ENCODE measurements around the gene PTPRG.

PTPRG gene

DNA sequence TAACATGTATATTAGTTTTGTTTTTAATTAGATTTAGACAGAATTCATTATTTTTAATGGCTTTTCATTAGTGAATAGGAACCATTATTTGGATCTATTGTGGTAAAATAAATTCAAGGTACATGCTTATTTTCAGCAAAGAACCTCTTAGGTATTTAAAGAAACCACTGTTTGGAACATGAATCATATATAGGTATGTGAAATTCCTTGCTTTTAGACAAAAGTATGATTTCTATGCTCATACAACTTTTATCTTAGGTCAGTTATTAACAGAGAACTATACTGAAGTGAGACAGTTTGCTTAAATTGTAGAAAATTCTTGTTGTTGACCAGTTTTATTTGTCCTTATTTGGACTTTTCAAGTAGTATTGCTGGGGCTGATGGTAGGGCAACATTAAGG lies 422.1 kb downstream of the PTPRG start:
- no peak for DNase-seq

DNA sequence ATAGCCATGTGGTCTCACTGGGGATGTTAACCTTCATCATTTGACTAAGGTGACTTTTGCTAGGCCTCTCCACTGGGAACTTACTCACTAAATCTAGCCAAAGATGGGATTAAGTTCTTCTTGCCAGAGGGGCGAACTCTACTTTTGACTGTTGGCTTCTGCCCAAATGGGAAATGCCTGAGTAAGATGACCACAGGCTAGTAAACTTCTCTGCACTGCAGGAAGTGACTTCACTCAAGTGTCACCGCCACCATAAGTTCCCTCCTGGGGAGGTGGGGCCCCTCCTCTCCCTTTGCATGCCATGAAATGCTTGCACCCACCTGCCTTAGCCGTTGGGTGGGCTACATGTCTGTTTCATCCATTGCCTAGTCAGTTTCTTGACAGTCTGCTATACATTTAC lies 423.6 kb downstream of the PTPRG start:
- no peak for DNase-seq

DNA sequence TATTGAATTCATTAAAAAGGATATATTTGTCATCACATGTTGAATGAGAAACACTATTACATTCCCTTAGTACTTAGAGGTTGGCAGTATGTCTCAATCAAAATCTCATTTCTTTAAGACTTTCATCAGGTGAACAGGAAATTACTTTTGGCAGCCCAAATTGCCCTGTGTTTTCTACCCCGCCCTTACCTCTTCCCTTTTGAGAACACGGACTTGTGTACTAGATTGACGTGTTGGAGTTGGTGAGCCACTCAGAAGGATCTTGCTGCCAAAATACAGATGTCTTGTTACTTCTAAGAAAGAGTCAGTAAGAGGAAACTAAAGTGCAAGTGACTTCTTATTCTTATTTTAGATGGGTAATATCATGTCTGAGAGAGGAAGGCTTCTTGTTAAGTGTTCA lies 425.1 kb downstream of the PTPRG start:
- DNase-seq = no peak

DNA sequence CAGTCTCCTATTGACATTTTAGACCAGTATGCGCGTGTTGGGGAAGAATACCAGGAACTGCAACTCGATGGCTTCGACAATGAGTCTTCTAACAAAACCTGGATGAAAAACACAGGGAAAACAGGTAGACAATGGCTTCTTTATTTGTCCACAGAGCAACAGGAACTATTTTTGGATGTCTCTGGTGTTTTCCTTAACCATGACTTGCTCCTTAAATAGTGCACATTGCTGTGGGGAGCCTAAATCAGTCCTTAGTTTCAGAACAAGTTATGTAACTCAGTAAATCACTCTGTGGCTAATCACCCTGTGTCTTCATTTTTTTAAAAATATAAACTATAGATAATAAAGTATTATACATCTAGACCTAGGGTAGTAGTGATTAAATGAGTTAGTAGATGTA lies 428.3 kb downstream of the PTPRG start:
- no peak for DNase-seq

DNA sequence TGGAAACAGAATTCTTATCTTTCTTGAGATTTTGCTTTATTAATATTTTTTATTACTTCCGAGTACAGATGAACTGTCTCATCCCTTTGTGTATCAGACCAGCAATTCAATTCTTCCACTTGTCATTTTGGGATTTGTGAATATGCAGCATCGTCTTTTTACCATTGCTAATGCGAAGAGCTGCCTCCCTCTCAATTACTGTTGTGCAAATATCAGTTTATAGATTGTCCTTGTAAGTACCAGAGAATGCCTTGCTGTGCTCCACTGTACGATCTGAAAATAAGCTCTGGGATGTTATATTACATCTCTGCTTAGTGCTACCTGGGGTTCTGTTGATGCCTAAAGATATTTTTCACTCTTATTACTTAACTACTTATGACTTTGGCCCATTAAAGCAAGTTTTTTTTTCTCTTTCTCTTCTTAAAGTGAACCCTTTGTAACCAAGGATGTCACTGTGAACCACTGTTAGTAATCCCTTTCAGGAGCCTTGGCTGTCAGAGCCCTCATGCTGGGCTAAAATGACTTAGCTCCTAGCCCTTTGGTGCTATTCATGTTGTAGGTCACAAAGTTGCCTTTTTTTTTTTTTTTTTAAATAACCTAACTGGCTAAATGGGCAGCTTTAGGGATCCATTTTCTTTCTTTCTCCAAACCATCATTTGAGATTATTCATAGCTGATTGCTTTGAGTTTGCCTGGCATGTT lies 429.1 kb downstream of the PTPRG start:
- no peak for DNase-seq

DNA sequence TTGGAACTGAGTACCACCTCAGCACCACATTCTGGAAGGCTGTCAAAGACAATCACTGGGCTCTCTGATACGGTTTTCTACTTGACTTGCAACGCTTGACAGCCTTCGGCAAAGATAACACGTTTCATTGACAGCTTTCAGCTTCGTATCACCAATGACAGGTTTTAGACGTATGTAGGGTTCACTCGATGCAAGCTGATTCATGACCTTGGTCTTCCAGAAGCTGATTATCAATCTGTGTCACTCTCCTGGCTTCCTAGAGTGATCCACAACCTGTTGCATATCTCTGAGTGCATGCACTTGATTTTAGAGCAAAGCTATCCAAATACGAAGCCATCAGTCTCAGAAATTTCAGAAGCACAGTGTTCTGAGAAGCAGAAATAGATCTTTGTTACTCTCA lies 430.3 kb downstream of the PTPRG start:
- DNase-seq = no peak

DNA sequence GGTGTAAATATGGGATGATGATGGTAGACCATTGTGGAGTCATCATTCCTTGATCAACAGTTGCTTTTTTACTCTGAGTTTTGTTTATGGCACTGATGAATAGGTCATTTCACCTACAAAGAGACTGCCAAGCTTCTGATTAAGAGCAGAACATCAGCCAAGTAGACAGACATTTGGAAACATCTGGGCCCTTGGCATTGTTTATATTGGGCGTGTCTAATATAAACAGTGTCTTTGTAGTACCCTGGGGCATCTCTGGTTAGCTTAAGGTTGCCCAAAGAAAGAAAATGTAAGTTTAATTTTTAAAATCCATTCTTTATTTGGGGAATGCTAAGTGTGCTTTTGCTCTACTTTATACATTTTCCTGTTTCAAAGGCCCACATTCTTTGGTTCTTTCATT lies 435.0 kb downstream of the PTPRG start:
- no peak for DNase-seq

DNA sequence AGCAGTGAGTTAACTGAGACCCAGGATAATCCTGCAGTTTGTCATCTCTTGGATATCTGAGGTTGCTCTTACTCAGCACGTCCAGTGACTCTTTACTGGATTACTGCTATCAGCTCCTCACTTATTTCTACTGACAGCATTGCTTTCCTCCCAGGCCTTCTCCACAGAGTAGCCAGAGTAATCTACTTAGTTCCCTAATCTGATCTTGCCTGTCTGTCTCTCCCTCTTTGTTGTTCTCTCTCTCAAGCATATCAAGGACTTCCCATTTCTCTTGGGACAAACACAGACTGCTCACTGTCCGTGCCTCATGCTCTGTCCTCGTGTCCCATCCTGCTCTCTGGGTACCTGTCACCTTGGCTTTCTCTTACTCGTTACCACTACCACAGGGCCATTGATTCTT lies 435.7 kb downstream of the PTPRG start:
- DNase-seq = no peak

DNA sequence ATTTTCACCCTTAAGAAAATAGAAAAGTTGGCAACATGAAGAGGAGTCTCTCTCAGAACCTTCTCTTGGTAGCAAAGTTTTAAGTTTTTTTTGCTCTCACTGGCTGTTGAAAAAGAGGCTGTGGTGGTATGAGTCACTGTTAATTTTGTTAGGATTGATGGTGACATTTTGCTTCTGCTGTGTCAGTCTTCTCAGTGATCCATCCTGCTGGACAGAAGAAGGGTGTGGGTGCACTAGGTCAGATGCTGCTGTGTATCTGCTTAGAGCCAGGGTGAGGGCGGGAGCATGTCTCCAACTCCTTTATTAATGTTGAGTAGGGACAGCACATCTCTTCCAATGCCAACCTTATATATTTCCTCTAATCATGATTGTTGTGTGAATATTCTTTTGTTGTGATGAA lies 442.5 kb downstream of the PTPRG start:
- DNase-seq = no peak

DNA sequence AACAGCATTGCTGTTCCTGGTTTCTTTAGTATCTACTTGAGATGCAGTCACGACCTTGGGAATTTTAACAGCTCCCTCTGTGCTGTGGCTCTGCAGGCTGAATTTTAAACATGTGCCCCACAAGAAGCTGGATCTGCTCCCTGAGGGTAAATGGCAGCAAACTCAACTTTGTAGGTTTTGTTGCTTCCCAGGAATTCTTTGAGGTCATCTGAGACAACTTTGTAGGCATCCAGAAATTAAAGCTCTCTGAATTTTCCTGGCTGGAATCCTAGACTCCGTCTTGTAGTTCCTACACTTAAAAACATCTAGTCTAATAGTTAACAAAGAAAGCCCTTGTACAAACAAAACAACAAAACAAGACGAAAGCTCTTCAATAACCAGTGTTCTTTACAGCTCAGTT lies 445.7 kb downstream of the PTPRG start:
- DNase-seq = no peak

DNA sequence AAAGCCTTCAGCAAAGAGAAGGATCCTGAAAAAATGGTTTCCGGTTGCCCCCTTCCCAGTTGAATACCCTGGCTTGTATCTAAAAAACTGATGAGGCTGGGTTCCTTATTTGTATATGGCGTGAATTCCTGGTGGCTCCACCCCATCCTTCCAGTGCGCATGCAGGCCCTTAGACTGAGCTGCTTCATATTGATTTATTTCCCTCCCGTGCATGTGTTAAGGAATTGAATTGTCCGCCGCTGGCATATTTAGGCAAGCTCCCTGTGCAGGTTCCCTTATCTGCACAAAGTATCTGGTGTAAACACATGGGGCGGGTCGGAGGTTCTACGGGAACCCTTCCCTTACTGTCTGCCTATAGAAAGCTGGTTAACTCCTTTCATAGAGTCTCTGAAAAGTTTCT lies 449.6 kb downstream of the PTPRG start:
- no peak for DNase-seq

DNA sequence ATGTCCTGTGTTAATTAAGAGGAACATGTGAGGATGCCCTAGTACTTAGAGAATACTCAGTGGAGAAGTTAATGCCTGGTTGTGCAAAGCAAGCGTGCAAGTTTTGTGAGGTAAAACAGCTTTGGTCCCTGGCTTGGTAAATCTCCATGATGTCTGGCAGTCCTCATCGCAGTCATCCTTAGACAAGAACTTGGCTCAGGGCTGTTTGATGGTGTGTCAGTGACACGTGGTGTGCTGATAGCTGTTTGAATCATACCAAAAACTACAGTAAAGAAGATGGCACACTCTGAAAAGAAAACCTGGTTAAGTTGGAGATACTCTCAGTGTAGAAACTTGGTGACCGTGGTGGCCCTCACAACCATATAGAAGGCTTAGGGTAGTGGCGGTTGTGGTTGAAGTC lies 450.3 kb downstream of the PTPRG start:
- DNase-seq = no peak

DNA sequence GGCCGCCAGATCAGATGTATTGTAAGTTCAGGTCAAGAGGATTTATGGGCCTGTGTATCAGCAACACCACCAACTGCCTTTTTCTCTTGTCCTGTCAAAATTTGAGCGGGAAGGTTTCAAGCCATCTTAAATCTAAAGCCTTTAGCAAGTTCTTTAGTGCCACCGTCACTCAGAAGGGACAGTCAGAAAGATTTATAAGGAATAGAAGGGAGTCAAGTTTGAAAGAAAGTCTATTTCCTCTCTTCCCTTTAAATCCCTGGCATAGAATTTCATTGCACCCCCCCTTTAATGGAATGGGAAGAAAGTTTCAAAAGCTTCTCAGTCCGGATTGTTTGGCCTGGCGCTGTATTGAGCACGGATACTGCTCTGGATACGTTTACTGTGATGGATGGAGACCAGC lies 452.6 kb downstream of the PTPRG start:
- no peak for DNase-seq

DNA sequence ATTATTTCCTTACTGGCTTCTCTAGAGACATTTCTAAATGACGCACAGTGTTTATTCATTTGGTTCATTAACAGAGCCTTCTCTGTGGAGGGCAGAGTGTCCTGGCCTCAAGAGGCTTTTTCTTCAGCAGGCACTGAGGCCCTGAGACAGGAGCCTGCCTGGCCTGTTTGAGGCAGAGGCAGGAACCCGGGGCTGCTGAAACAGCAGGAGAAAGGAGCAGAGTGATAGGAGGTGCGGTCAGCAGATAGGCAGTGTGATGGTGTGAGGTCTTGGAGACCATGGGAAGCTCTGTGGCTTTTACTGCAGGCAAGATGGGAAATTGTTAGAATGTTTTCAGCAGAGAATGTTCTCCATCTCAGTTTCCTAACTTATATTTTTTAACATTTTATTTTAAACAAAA lies 453.7 kb downstream of the PTPRG start:
- no peak for DNase-seq

DNA sequence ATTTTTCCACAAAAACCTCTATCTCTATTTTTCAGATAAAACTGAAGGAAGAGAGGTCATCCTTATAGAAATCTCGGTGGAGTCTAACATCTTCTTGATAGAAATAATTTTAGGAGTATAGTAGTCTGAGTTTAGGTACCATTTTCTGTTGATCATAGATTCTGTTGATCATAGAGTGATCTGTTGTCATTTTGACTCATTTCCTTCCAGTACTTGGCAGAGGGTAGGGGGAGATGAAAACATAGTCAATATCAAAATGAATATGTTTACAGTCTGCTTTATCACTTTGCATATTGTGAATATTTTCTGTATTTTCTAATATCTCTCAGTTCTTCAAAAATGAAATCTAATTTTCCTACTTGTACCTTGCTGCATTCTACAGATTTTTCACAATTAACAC lies 458.5 kb downstream of the PTPRG start:
- no peak for DNase-seq

DNA sequence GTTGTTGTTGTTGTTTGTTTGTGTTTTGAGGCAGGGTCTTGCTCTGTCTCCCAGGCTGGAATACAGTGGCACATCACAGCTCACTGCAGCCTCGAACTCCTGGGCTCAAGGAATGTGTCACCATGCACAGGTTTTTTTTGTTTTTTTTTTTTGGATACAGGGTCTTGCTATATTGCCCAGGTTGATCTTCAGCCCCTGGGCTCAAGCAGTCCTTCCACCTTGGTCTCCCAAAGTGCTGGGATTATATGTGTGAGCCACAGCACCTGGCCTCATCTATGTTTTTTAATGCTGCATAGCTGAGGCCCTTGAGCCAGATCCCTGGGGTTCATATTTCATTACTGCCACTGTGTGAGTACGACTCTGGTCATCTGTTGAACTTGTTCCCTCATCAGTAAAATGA lies 459.3 kb downstream of the PTPRG start:
- DNase-seq = no peak

DNA sequence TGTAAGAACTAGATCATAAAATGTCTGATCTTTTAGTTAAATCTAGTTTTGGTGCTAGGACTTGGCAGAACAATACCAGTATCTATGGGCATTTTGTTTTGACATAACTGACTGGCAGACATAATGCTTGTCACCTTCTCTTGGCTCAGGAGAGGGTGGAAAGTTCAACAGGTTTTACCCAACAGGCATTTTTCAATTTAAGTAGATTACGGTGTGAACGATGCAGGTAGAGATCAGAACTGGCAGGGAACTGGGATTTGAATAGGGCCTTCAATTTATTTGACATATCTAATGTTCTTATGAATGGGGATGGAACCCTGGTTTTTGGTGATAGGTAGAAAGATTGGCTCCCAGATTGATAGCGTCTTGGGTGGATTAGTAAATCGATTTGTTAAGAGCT lies 460.9 kb downstream of the PTPRG start:
- DNase-seq = no peak

DNA sequence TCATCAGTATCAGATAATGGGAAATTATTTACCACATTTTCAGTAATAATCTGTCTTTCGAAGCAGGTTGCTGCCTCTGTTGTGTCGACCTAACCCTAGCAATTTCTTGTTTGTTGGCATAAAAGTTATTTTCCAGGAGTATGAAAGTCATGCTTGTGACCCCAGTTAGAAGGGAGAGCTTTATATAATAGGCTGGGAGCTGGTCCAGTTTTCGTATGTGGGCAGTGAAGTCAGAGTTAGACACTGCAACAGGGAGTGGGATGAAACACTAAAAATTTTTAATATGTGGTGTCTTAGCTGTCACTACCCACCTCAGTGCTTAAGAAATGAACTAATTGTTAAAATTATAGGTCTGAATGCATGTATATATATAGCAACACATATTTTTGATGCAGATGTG lies 463.5 kb downstream of the PTPRG start:
- DNase-seq = no peak

DNA sequence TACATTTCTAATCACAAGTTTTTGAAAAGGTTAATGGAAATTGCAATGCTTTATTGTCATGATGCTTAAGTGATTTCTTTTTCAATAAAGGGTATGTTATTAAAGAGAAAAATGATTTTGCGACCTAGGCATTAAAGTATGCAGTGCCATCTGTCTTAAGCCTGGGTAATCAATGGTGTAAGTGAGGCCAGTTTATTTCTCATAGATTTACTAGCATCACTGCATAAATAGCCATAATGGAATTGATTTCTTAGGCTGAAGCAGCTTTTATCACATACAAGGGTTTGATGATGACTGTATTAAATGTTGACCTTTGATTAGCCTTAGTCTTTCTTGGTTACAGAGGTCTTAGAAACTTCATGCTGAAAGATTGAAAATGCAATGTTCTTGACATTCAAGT lies 464.5 kb downstream of the PTPRG start:
- DNase-seq = no peak

DNA sequence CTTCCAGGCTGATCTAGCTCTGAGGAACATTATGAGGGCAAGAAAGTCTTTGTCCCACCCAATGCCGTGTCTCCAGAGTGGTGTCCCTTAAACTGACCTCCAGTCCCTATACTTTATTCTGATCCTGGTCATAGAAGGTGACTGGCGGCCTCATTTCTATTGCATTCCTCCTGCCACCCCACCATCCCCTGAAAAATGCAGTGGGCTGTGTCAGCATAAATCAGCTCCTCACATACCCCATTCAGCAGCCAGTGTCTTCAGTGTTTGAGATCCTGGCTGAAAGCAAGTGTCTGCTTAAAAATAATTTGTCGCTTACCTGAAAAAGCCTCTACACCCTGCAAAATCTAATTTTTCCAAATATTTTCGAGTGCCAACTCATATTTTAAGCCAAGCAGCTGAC lies 465.9 kb downstream of the PTPRG start:
- DNase-seq = no peak

DNA sequence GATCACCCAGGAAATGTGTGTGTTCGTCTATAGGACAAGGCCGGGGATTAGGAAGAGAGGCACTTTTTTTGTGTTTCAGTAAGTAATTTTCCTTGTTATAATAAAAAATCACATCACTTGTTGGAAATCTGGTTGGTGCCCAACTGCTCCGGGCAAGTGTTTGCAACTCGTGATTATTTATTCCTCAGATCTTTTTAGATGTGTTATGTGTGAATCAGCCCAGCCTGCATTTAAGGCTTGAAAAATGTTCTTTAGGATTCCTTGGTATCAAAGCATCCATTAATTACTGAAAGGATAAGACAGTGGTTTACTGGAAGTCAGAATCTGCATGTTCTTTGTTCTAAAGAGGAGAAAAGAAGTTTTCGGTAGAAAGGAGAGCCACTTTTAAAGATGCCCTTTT lies 466.4 kb downstream of the PTPRG start:
- no peak for DNase-seq

DNA sequence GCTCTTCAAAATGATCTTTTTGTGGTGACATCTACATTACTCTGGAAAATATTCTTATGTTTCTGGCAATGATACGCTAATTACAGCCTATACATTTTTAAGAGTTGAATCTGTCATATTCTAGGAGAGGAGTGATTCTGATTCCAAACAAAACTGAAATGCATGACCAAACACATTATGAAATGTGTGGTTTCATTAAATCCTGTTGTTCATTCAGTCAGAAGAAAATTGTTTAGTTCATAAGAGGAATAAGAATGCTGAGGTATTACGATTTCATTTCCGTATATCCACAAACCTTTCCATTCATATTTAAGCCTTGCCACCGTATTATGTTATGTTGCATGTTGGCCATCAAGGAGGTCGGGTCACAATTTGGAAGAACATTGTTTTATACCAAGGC lies 466.9 kb downstream of the PTPRG start:
- no peak for DNase-seq

DNA sequence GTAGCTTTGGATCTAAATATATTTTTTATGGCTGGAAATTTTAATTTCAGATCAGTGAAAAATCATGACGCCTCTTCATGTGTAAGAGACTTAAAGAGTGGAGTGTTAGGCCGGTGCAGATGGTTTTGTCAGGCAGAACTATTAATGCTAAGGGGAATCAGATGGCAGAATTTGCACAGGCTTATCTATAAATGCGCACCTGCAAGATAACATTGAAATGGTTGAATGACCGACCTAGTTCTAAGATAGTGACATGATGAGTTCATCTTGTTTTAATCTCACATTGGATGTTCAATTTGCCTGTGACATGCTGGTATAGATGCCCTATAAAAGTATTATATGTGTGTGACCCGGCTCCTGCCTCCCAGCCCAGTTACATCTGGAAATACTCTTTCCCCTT lies 471.4 kb downstream of the PTPRG start:
- DNase-seq = no peak

DNA sequence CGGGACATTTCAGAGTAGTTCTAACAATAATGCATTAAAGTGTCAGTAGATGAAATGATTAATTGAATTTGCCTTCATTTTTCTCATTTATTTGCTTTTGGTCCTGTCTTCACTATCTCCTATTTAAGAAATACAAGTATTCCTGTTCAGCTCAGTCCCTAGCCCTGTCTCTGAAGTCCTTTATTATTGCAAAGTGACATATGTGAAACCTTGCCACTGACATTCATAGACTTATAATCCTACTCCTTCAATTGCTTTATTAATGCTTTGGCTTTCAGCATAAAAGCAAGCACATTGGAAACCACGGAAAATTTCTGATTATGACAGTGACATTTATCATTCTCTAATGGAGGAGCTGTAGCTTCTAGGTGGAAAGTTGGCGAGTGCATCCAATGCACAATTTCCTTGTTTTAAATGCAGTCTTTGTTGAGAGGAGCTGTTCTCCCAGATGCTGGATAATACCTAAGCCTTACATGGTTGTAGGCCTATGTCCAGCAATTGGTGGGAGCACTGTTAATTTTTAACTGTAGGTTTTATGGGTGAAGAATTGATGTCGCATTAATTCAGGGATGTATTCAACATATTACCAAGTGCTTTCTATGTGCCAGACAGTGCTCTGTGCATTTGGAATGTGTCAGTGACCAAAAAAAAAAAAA lies 474.2 kb downstream of the PTPRG start:
- DNase-seq = no peak

DNA sequence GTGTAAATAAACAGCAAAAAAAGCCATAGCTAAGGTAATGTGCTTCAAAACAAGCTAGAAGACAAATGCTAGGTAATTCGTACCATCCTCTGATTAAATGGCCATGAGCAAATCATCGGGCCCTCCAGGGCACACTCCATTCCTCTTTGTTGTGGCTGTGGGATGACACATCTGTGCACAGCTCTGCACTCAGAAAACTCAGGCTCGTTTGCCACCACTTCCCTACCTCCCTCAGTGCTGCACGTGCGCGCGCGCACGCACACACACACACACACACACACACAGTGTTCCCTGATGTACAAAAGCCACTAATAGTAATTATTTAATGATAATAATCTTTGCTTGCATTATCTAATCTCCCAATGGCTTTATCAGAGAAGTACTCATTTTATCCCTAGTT lies 475.4 kb downstream of the PTPRG start:
- no peak for DNase-seq

All from effector CD8-positive, alpha-beta T cell (primary cell).